ENCODE data around the gene PRRT2. TPM values are rescaled to one million over a fixed set of nuclear protein-coding genes. Genes with fewer than 3 reads are reported as not detected.

PRRT2 gene
- total RNA-seq, 6 donors from 2014 or later: 1.4 to 13.6 (median 2.5) TPM

DNA sequence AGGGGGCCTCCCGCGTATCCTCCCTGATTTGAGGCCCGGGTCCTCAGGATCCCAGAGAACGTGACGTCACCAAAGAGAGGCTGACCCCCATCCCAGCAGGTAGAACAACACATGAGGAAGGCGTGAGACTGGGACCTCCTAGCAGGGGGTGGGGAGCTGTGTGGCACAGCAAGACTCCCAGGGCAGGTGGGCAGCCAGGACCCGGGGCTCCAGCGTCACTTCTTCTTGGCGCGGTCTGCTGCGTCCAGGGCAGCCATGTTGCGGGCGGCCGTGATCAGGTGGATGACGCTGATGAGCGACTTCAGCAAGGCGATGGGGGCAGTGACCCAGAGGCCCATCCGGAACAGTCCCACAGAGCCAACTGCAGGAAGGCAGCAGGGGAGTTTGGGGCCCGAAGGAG, 47.0 kb downstream of the PRRT2 start:
- DNase-seq (peak in 1 of 2 donors; percentile 63), ATAC-seq (ENCODE audit: low FRiP score in 2 of 2) (no peak)
- Histone ChIP-seq H3K9me3 (no peaks in the 10 kb centered on the region), H3K4me1 (peaks cover 19 to 25% (median 20%) of the 10 kb centered on the region in 4 donors), H3K27me3 (no peaks in the 10 kb centered on the region), H3K4me3 (no peak overlapping the region), H3K27ac (no peak overlapping the region), H3K36me3 (peaks cover 11 to 31% (median 24%) of the 10 kb centered on the region in 4 donors)
- TF ChIP-seq, protein P1, sequence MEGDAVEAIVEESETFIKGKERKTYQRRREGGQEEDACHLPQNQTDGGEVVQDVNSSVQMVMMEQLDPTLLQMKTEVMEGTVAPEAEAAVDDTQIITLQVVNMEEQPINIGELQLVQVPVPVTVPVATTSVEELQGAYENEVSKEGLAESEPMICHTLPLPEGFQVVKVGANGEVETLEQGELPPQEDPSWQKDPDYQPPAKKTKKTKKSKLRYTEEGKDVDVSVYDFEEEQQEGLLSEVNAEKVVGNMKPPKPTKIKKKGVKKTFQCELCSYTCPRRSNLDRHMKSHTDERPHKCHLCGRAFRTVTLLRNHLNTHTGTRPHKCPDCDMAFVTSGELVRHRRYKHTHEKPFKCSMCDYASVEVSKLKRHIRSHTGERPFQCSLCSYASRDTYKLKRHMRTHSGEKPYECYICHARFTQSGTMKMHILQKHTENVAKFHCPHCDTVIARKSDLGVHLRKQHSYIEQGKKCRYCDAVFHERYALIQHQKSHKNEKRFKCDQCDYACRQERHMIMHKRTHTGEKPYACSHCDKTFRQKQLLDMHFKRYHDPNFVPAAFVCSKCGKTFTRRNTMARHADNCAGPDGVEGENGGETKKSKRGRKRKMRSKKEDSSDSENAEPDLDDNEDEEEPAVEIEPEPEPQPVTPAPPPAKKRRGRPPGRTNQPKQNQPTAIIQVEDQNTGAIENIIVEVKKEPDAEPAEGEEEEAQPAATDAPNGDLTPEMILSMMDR (IDR thresholded peaks at IDR 0.05): no peak
- TF ChIP-seq POLR2A (IDR thresholded peaks at IDR 0.05): no peak
- no peak for TF ChIP-seq POLR2AphosphoS5 (IDR thresholded peaks at IDR 0.05)
- no peak for TF ChIP-seq EP300 (IDR thresholded peaks at IDR 0.05)
- 97% methylated on average over 5 to 18 of the region's 19 CpGs for WGBS, 2 donors

DNA sequence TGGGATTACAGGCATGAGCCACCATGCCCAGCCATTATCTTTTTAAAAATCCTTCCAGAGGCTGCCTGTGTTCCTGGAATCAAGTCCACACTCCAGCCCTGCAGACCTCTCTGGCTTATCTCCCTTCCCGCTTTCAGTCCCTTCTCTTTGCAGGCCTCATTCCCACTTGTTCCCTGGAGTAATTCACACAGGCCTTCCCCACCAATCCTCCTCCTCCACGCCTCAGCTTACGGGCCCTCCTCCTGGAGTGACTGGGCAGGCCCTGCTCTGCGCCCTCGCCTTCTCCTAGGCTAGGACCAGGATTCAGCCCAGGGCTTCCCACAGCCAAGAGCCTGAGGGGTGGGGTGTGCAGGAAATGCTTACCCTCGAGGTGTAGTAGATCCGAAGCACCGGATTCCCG, 48.2 kb downstream of the PRRT2 start:
- Histone ChIP-seq H3K9me3 (no peaks in the 10 kb centered on the region), H3K4me3 (no peak overlapping the region), H3K36me3 (peaks cover 11 to 31% (median 24%) of the 10 kb centered on the region in 4 donors), H3K27ac (no peak overlapping the region), H3K27me3 (no peaks in the 10 kb centered on the region), H3K4me1 (peaks cover 20 to 25% (median 20%) of the 10 kb centered on the region in 4 donors)
- 88 to 91% methylated on average over 9 of the region's 9 CpGs for WGBS, 2 donors
- DNase-seq: no peak
- no peak for ATAC-seq (ENCODE audit: low FRiP score in 2 of 2)
- no peak for TF ChIP-seq POLR2A (IDR thresholded peaks at IDR 0.05)
- no peak for TF ChIP-seq POLR2AphosphoS5 (IDR thresholded peaks at IDR 0.05)
- TF ChIP-seq, protein P1 (IDR thresholded peaks at IDR 0.05): no peak
- no peak for TF ChIP-seq EP300 (IDR thresholded peaks at IDR 0.05)

DNA sequence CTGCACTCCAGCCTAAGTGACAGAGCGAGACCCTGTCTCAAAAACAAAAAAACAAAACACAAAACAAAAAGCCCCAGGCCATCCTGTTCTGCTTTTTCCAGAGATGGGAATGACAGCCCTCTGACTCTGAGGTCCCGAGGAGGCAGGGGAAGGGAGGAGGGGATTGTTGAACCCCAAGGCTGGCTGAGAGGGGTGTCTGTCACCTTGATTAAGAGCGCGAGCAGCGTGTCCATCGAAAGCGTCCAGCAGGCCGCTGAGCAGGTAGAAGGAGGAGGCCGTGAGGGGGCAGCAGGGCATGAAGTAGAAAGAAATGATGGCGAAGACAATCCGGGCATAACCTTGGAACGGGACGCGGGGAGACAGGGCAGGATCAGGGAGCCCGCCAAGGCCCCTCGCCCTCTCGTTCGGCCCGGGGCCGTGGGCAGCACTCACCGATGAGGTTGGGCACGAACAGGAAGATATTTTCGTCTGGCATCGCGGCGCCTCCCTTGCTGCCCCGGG, 50.4 kb downstream of the PRRT2 start:
- H3K36me3 ChIP-seq: peaks cover 11 to 31% (median 24%) of the 10 kb centered on the region in 4 donors
- peak overlapping the region; percentile 83 to 93 (median 90) for H3K27ac ChIP-seq
- WGBS, 2 donors: 2 to 5% methylated on average over 15 to 23 of the region's 27 CpGs
- DNase-seq (no peak), ATAC-seq (ENCODE audit: low FRiP score in 2 of 2) (no peak)
- no peak for TF ChIP-seq EP300 (IDR thresholded peaks at IDR 0.05)
- TF ChIP-seq POLR2A (IDR thresholded peaks at IDR 0.05): no peak
- TF ChIP-seq, protein P1 (IDR thresholded peaks at IDR 0.05): no peak
- TF ChIP-seq POLR2AphosphoS5 (IDR thresholded peaks at IDR 0.05): no peak
- H3K27me3 ChIP-seq: no peaks in the 10 kb centered on the region
- H3K9me3 ChIP-seq: no peaks in the 10 kb centered on the region
- peak overlapping the region; percentile 94 to 100 (median 98) for H3K4me3 ChIP-seq
- H3K4me1 ChIP-seq: peaks cover 20 to 25% (median 20%) of the 10 kb centered on the region in 4 donors

DNA sequence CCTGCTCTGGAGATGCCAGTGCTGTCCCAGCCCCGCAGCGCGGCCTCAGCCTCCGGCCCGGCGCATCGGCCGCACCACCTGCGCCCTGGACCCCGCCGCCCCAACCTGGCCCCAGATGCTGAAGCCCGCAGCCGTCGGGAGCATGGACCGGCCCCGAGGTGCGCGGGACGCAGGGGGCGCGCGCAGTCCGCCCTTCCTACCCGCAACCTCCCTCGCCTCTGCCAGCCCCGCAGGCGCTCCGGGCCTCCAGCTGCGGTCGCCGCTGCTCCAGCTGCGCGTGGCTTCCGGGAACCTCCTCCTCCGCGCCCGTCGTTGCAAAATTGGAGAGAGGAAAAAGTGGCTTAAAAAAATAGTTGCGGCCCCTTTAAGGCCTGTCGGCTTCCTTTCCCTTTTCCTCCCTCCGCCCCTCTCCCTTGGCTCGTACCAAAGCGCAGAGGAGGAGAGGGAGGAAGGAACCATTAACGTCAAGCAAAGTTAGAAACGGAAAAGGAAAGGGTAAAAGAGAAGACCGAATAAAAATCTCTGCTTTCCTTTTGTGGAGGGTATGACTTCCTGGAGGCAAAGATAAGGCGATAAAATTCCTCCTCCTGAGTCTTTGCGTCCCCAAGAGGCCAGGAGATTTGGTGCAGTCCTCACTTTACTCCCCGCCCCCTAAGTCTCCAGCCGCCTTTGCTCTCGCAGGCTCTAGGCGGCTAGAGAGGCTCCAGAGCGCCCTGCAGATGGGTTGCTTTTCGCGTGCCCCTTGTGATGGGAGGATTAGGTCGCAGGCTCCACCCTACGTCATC, 51.1 kb downstream of the PRRT2 start, which contains the start of gene CDIPT:
Gene CDIPT, minus strand, starts transcription at position 343 of the 785 bp plus-strand sequence. CDS start 369 bp downstream, outside the sequence.
- peaks cover 20 to 25% (median 20%) of the 10 kb centered on the region in 4 donors for H3K4me1 ChIP-seq
- H3K27ac ChIP-seq: peak within 1 kb of the TSS; percentile 83 to 93 (median 90)
- peak; percentile 92 to 97 for DNase-seq
- peak in 1 of 4 donors; percentile 32 for TF ChIP-seq EP300 (IDR thresholded peaks at IDR 0.05)
- TF ChIP-seq POLR2AphosphoS5 (IDR thresholded peaks at IDR 0.05): peak; percentile 68 to 76
- peak in 3 of 4 donors; percentile 33 to 61 (median 42) for TF ChIP-seq POLR2A (IDR thresholded peaks at IDR 0.05)
- TF ChIP-seq, protein P1 (IDR thresholded peaks at IDR 0.05): peak; percentile 54 to 81 (median 70)
- peaks cover 11 to 31% (median 24%) of the 10 kb centered on the region in 4 donors for H3K36me3 ChIP-seq
- 0 to 1% methylated on average over 22 to 33 of the region's 57 CpGs for WGBS, 2 donors
- peak within 1 kb of the TSS; percentile 94 to 100 (median 98) for H3K4me3 ChIP-seq
- no peaks in the 10 kb centered on the region for H3K9me3 ChIP-seq
- ATAC-seq (ENCODE audit: low FRiP score in 2 of 2): peak; percentile 98
- no peaks in the 10 kb centered on the region for H3K27me3 ChIP-seq

Measured in upper lobe of left lung (tissue), 6 donors.